Liver (tissue), 9 donors: Measurements from ENCODE around the gene CACNA1D. TPM values are rescaled to one million over a fixed set of nuclear protein-coding genes. Genes with fewer than 3 reads are reported as not detected.

Experiments
- DNase-seq: peaks from one replicate; pipeline ENCODE4 v3.0.0-alpha.2; 2017; ENCODE audit warnings: low spot score
- H3K27ac ChIP-seq, 2 donors: one replicate each; pipeline ENCODE4 v1.7.0; 2013; ENCODE audit warnings: inconsistent platforms in 2 of 2, low read length in 2 of 2, control low read depth in 1 of 2, low read depth in 1 of 2, mild to moderate bottlenecking in 1 of 2
- H3K27me3 ChIP-seq, 4 donors: one replicate each; pipeline versions ENCODE4 v1.6.1 to v1.7.0; 2013; ENCODE audit warnings: low read length in 3 of 4, inconsistent platforms in 1 of 4, mild to moderate bottlenecking in 1 of 4, moderate library complexity in 1 of 4; ENCODE audit not compliant: control insufficient read depth in 4 of 4, insufficient read depth in 4 of 4
- H3K36me3 ChIP-seq, 4 donors: one replicate each; pipeline versions ENCODE4 v1.6.1 to v1.7.0; 2013; ENCODE audit warnings: low read length in 3 of 4, mild to moderate bottlenecking in 3 of 4, low read depth in 1 of 4, moderate library complexity in 1 of 4; ENCODE audit not compliant: control insufficient read depth in 4 of 4, insufficient read depth in 3 of 4
- H3K4me1 ChIP-seq, 4 donors: one replicate each; pipeline versions ENCODE4 v1.6.1 to v1.7.0; 2013; ENCODE audit warnings: low read length in 3 of 4, mild to moderate bottlenecking in 3 of 4, moderate library complexity in 1 of 4; ENCODE audit not compliant: control insufficient read depth in 4 of 4, insufficient read depth in 4 of 4
- H3K4me3 ChIP-seq, 3 donors: one replicate each; pipeline versions ENCODE4 v1.6.1 to v1.7.0; 2013; ENCODE audit warnings: low read length in 3 of 3, control low read depth in 1 of 3, low read depth in 1 of 3, mild to moderate bottlenecking in 1 of 3
- H3K9ac ChIP-seq, 2 donors: one replicate each; pipeline ENCODE4 v1.7.0; 2013; ENCODE audit warnings: low read length in 2 of 2, mild to moderate bottlenecking in 2 of 2, moderate library complexity in 2 of 2, control low read depth in 1 of 2, low read depth in 1 of 2
- H3K9me3 ChIP-seq, 4 donors: one replicate each; pipeline versions ENCODE4 v1.6.1 to v1.7.0; 2013; ENCODE audit warnings: low read length in 3 of 4; ENCODE audit not compliant: control insufficient read depth in 4 of 4
- ATF3 ChIP-seq: IDR thresholded peaks from 2 replicates; pipeline ENCODE4 v1.6.1; 2016; ENCODE audit warnings: antibody characterized with exemption
- CTCF ChIP-seq: fragments of 150-350 bp; IDR thresholded peaks from 2 replicates; pipeline ENCODE4 v1.5.1; 2017; ENCODE audit warnings: improper control_type of control experiment, low read depth, low read length; ENCODE audit not compliant: missing input control
- EGR1 ChIP-seq, 2 donors: IDR thresholded peaks; 2 replicates each; pipeline ENCODE4 v1.6.1; 2016 to 2018; ENCODE audit warnings: antibody characterized with exemption in 2 of 2, low read depth in 2 of 2
- FOXA1 ChIP-seq: IDR thresholded peaks from 2 replicates; pipeline ENCODE4 v1.6.1; 2016; ENCODE audit warnings: antibody characterized with exemption
- FOXA2 ChIP-seq: IDR thresholded peaks from 2 replicates; pipeline ENCODE4 v1.6.1; 2016; ENCODE audit warnings: antibody characterized with exemption
- GABPA ChIP-seq, 2 donors: IDR thresholded peaks in 1 of 2; conservative IDR thresholded peaks in 1 of 2; 2 replicates each; pipeline ENCODE4 v1.6.1; 2016; ENCODE audit warnings: antibody characterized with exemption in 2 of 2, mild to moderate bottlenecking in 1 of 2, moderate library complexity in 1 of 2
- HNF4A ChIP-seq, 2 donors: conservative IDR thresholded peaks; 2 replicates each; pipeline ENCODE4 v1.6.1; 2016; ENCODE audit warnings: antibody characterized with exemption in 2 of 2, mild to moderate bottlenecking in 2 of 2
- HNF4G ChIP-seq: IDR thresholded peaks from 2 replicates; pipeline ENCODE4 v1.6.1; 2016; ENCODE audit warnings: antibody characterized with exemption
- JUND ChIP-seq, 2 donors: IDR thresholded peaks; 2 replicates each; pipeline ENCODE4 v1.6.1; 2016; ENCODE audit warnings: antibody characterized with exemption in 2 of 2
- MAX ChIP-seq: IDR thresholded peaks from 2 replicates; pipeline ENCODE4 v1.6.1; 2016; ENCODE audit warnings: antibody characterized with exemption
- NR2F2 ChIP-seq: IDR thresholded peaks from 2 replicates; pipeline ENCODE4 v1.6.1; 2016; ENCODE audit warnings: antibody characterized with exemption
- RAD21 ChIP-seq, 2 donors: IDR thresholded peaks; 2 replicates each; pipeline ENCODE4 v1.6.1; 2016; ENCODE audit warnings: antibody characterized with exemption in 2 of 2, mild to moderate bottlenecking in 2 of 2
- REST ChIP-seq: IDR thresholded peaks from 2 replicates; pipeline ENCODE4 v1.6.1; 2016; ENCODE audit warnings: antibody characterized with exemption, mild to moderate bottlenecking
- RXRA ChIP-seq, 2 donors: IDR thresholded peaks; 2 replicates each; pipeline ENCODE4 v1.6.1; 2017 to 2018; ENCODE audit warnings: antibody characterized with exemption in 2 of 2, mild to moderate bottlenecking in 1 of 2
- SP1 ChIP-seq: IDR thresholded peaks from 2 replicates; pipeline ENCODE4 v1.6.1; 2018; ENCODE audit warnings: antibody characterized with exemption, mild to moderate bottlenecking
- TAF1 ChIP-seq: conservative IDR thresholded peaks from 2 replicates; pipeline ENCODE4 v1.6.1; 2016; ENCODE audit warnings: antibody characterized with exemption, mild to moderate bottlenecking
- YY1 ChIP-seq: IDR thresholded peaks from 2 replicates; pipeline ENCODE4 v1.6.1; 2016; ENCODE audit warnings: antibody characterized with exemption, mild to moderate bottlenecking
- ZBTB33 ChIP-seq: IDR thresholded peaks from 2 replicates; pipeline ENCODE4 v1.6.1; 2016; ENCODE audit warnings: antibody characterized with exemption
- WGBS: extraction: QIAGEN DNeasy Blood & Tissue Kit; methylation state at CpG from one replicate; pipeline ENCODE4 v1.1.7; 2013; 5-methylcytosine and 5-hydroxymethylcytosine counted together
- polyA plus RNA-seq, 2 donors: library from polyadenylated mRNA; stranded (reverse) in 1 of 2; unstranded in 1 of 2; fragments of 200-250 nt in 1 of 2; fragments of >200 nt in 1 of 2; fragmentation: Nextera tagmentation in 1 of 2; extraction: Ambion mirVana in 1 of 2; gene quantifications; one replicate each; pipeline versions ENCODE4 v1.2.1 to v1.2.3, GENCODE V29; 2013 to 2015
- total RNA-seq, 2 donors: library from RNA; depleted of rRNA; stranded (reverse); fragments of >200 nt; gene quantifications; one replicate each; pipeline ENCODE4 v1.2.3, GENCODE V29; 2014
- donor health status: healthy.
- donor health status: healthy.
- donor health status: healthy.
- donor health status: healthy.
- donor health status: healthy.

The CACNA1D gene
- total and polyA plus RNA-seq, 4 donors = 1.8 to 18.9 (median 3.4) TPM

GRCh38 chr3:53493595-53493962 is 832 bp upstream of the CACNA1D start:
- no peaks in the 10 kb centered on the region for H3K36me3 ChIP-seq
- H3K4me3 ChIP-seq = peak overlapping the region in 2 of 3 donors; percentile 69 to 80
- no peak overlapping the region for H3K9ac ChIP-seq
- TF ChIP-seq HNF4G = no peak
- TF ChIP-seq TAF1 = no peak
- TF ChIP-seq NR2F2 = no peak
- no peak for TF ChIP-seq JUND (IDR thresholded peaks at IDR 0.05)
- TF ChIP-seq CTCF = no peak
- no peak for TF ChIP-seq RAD21 (IDR thresholded peaks at IDR 0.05)
- no peak for TF ChIP-seq GABPA (IDR thresholded peaks at IDR 0.05 in 1 of 2, conservative IDR thresholded peaks at IDR 0.05 in 1 of 2)
- TF ChIP-seq FOXA1 = no peak
- TF ChIP-seq MAX = no peak
- no peak for TF ChIP-seq FOXA2
- no peak for TF ChIP-seq RXRA (IDR thresholded peaks at IDR 0.05)
- TF ChIP-seq HNF4A (conservative IDR thresholded peaks at IDR 0.05) = no peak
- TF ChIP-seq ATF3 = no peak
- TF ChIP-seq EGR1 (IDR thresholded peaks at IDR 0.05; ENCODE audit: low read depth in 2 of 2) = no peak
- TF ChIP-seq ZBTB33 = no peak
- no peak for TF ChIP-seq SP1
- TF ChIP-seq REST = no peak
- TF ChIP-seq YY1 = no peak
- no peak for DNase-seq
- 22% methylated on average over 13 of the region's 13 CpGs for WGBS
- H3K27ac ChIP-seq = no peak overlapping the region
- H3K9me3 ChIP-seq = no peaks in the 10 kb centered on the region
- H3K4me1 ChIP-seq = peaks cover 2 to 14% (median 9%) of the 10 kb centered on the region in 4 donors
- H3K27me3 ChIP-seq = no peaks in the 10 kb centered on the region
